Nephron (organoid): ENCODE measurements around the gene SGCA.
A peak's percentile ranks its signal among the peaks of the same experiment; 100 is the strongest.

ENCODE experiments used
- H3K27ac Mint-ChIP-seq, 3 experiments: 2 replicates each; pipeline ENCODE4 v1.8.0; 2020; ENCODE audit warnings: mixed read lengths in 3 of 3, mild to moderate bottlenecking in 2 of 3, moderate library complexity in 1 of 3
- H3K27me3 Mint-ChIP-seq: 2 replicates; pipeline ENCODE4 v1.8.0; 2021; ENCODE audit warnings: low read depth, mild to moderate bottlenecking, moderate library complexity, mixed read lengths
- H3K36me3 Mint-ChIP-seq: 2 replicates; pipeline ENCODE4 v1.8.0; 2020; ENCODE audit warnings: low read depth, mixed read lengths
- H3K4me1 Mint-ChIP-seq: 2 replicates; pipeline ENCODE4 v1.8.0; 2020; ENCODE audit warnings: mixed read lengths
- H3K4me3 Mint-ChIP-seq, 3 experiments: 2 replicates each; pipeline ENCODE4 v1.8.0; 2020; ENCODE audit warnings: mild to moderate bottlenecking in 3 of 3, mixed read lengths in 3 of 3, moderate library complexity in 2 of 3
- H3K9me3 Mint-ChIP-seq: 2 replicates; pipeline ENCODE4 v1.8.0; 2020; ENCODE audit warnings: mixed read lengths
- TF ChIP-seq, protein P1 (sequence below), 3 experiments: fragments of 200-600 bp; sonication (generic); IDR thresholded peaks; one replicate each; pipeline ENCODE4 v1.5.0; 2021; ENCODE audit warnings: antibody characterized with exemption in 3 of 3; ENCODE audit not compliant: unreplicated experiment in 3 of 3

Gene SGCA

DNA sequence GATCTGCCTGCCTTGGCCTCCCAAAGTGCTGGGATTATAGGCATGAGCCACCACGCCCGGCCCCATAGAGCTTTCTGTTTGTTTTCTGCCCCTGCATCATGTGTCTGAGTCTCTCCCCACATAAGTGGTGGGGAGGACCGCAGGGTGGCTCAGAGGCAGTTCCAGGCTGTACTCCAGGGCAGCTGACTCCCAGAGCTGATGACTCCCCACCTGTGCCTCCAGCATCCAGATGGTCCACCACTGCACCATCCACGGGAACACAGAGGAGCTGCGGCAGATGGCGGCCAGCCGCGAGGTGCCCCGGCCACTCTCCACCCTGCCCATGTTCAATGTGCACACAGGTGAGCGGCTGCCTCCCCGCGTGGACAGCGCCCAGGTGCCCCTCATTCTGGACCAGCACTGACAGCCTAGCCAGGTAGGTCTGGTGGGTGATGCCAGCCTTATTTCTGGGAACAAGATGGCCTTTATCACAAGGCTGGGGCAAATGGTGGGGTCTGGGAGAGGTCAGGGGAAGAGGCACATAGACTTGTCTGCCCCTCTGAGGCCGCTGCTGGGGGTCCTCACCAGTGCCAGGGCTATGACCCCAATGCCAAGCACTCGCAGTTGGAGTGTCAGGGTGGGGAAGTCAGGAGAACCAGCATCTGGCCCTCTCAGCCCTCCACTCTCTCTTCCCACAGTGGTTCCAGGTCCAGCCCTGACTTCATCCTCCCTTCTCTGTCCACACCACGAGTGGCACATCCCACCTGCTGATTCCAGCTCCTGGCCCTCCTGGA is 9.4 kb downstream of the SGCA start:
- Mint-ChIP-seq H3K4me3 (no peak overlapping the region), H3K27me3 (peaks cover 3% of the 10 kb centered on the region), H3K27ac (peak overlapping the region; percentile 73 to 92 (median 86)), H3K4me1 (peaks cover 63% of the 10 kb centered on the region), H3K36me3 (no peaks in the 10 kb centered on the region), H3K9me3 (no peaks in the 10 kb centered on the region)
- TF ChIP-seq, protein P1, sequence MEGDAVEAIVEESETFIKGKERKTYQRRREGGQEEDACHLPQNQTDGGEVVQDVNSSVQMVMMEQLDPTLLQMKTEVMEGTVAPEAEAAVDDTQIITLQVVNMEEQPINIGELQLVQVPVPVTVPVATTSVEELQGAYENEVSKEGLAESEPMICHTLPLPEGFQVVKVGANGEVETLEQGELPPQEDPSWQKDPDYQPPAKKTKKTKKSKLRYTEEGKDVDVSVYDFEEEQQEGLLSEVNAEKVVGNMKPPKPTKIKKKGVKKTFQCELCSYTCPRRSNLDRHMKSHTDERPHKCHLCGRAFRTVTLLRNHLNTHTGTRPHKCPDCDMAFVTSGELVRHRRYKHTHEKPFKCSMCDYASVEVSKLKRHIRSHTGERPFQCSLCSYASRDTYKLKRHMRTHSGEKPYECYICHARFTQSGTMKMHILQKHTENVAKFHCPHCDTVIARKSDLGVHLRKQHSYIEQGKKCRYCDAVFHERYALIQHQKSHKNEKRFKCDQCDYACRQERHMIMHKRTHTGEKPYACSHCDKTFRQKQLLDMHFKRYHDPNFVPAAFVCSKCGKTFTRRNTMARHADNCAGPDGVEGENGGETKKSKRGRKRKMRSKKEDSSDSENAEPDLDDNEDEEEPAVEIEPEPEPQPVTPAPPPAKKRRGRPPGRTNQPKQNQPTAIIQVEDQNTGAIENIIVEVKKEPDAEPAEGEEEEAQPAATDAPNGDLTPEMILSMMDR (IDR thresholded peaks at IDR 0.05; ENCODE audit: unreplicated experiment in 3 of 3): no peak

DNA sequence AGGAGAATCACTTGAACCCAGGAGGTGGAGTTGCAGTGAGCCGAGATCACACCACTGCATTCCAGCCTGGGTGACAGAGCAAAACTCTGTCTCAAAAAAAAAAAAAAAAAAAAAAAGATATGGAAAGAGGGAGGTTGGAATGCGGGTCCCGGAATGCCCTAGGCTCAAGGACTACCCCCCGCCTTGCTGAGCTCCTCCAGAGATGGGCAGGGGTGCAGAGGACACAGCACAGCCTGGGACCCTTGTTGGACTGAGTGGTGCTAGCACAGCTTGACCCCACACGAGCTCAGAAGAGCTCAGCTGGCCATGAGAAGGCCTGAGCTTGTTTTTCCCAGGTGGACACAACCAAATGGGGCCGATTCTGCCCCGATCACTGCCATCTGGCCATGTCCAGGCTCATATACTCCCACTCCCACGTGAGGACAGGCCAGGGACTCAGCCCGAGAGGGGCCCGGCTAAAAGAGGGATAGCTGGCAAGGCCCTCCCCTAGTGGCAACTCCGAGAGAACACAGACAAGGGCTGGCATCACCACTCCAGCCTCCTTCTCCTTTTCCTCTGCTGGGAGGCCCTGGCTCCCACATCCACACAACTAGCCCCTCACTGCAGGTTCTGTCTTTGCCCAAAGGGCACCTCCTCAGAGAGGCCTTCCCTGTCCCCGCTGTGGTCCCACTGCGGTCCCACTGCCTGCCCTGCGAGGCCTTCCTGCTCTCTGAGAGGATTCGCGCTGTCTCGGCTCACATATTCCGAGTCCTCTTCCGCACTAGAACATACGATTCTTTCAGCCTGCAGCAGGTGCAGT is 11.0 kb downstream of the SGCA start:
- peak overlapping the region in 1 of 3 experiments; percentile 14 for H3K4me3 Mint-ChIP-seq
- no peaks in the 10 kb centered on the region for H3K9me3 Mint-ChIP-seq
- TF ChIP-seq, protein P1 (IDR thresholded peaks at IDR 0.05; ENCODE audit: unreplicated experiment in 3 of 3): no peak
- H3K27ac Mint-ChIP-seq: peak overlapping the region; percentile 45 to 99 (median 86)
- H3K27me3 Mint-ChIP-seq: peaks cover 4% of the 10 kb centered on the region
- H3K4me1 Mint-ChIP-seq: peaks cover 72% of the 10 kb centered on the region
- H3K36me3 Mint-ChIP-seq: no peaks in the 10 kb centered on the region

DNA sequence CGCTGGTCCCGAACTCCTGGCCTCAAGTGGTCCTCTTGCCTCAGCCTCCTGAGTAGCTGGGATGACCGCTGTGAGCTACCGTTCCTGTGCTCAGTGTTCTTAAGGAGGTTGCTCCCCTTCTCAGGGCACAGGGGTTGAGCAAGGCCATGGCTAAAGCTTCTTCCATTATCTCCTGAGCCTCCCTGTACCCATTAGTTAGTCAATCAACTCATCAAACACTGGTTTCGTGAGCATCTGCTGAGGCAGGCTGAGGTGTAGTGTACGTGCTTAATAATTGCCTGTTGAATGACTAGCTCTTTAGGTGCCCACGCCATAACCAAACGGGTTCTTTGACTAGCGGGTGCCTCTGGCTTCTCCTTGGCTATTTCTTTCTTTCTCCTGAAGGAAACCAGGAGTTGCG is 11.7 kb downstream of the SGCA start:
- H3K4me1 Mint-ChIP-seq: peaks cover 74% of the 10 kb centered on the region
- H3K9me3 Mint-ChIP-seq: no peaks in the 10 kb centered on the region
- TF ChIP-seq, protein P1 (IDR thresholded peaks at IDR 0.05; ENCODE audit: unreplicated experiment in 3 of 3): no peak
- H3K27ac Mint-ChIP-seq: peak overlapping the region; percentile 86 to 99 (median 90)
- peak overlapping the region in 1 of 3 experiments; percentile 22 for H3K4me3 Mint-ChIP-seq
- H3K36me3 Mint-ChIP-seq: no peaks in the 10 kb centered on the region
- peaks cover 8% of the 10 kb centered on the region for H3K27me3 Mint-ChIP-seq

DNA sequence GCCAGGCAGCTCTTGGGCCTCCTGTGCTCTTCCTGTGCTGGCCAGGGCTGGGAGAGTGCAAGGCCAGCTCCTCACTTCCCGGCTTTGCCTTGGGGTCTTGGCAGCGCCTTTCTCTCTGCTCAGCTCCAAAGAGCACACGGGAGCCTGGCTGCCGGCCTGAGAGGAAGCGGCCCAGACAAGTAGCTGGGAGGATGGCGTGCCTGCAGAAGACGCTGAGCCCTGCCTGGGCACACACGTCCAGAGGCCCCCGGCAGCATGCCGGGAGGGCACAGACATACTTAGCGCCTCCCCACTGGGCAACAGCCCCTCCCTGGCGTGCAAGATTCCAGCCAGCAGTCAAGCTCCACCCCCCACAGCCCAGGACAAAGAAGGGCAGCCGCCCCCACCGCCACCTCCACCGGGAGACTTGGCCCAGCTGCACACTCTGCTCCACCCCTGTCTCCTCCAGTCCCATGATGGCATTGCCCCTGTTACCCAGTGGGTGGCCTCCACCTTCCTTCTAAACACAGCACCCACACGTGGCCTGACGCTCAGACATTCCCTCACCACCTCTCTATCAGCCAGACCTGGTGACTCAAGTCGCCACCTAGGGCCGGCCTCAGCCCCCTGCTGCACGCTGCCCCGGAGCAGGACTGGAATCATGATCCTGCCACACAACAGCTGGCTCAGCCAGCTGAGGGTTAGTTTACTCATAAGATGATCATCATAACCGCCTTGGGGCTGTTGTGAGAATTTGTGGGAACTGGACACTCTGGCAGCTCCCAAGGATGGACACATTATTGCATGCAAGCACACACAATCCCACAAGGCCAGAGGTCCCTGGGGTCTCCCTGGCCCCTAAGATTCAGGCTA is 12.4 kb downstream of the SGCA start:
- Mint-ChIP-seq H3K27ac (peak overlapping the region; percentile 86 to 99 (median 90)), H3K27me3 (peaks cover 11% of the 10 kb centered on the region), H3K4me3 (peak overlapping the region; percentile 43 to 59 (median 57)), H3K9me3 (no peaks in the 10 kb centered on the region), H3K36me3 (peaks cover 4% of the 10 kb centered on the region), H3K4me1 (peaks cover 72% of the 10 kb centered on the region)
- TF ChIP-seq, protein P1 (IDR thresholded peaks at IDR 0.05; ENCODE audit: unreplicated experiment in 3 of 3): peak; percentile 40 to 43 (median 42)

DNA sequence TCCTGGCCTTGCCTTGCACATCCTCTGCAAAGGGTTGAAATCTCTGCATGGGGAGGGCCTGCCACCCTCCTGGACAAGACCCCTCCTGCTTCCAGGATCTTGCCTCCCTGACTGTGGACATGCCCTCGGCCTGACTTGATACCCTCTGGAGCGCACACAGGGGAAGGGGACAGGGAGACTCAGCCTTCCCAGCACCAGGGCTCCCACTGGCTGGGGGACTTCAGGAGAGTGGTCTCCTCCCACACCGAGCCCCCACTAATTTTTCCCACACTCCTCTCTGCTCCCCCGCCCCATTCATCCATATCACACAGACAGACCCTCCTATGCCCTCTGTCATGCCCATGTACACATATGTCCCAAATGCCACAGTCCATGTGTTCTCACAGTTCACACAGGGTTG is 14.3 kb downstream of the SGCA start:
- H3K27me3 Mint-ChIP-seq: peaks cover 11% of the 10 kb centered on the region
- H3K9me3 Mint-ChIP-seq: no peaks in the 10 kb centered on the region
- H3K4me1 Mint-ChIP-seq: peaks cover 79% of the 10 kb centered on the region
- H3K4me3 Mint-ChIP-seq: no peak overlapping the region
- H3K36me3 Mint-ChIP-seq: peaks cover 5% of the 10 kb centered on the region
- H3K27ac Mint-ChIP-seq: peak overlapping the region in 2 of 3 experiments; percentile 80 to 86
- TF ChIP-seq, protein P1 (IDR thresholded peaks at IDR 0.05; ENCODE audit: unreplicated experiment in 3 of 3): no peak
